Globus pallidus (tissue), 1 donor: ENCODE results near the gene BMPR1B.

Source experiments
- DNase-seq: peaks from one replicate; pipeline ENCODE4 v3.0.0-alpha.2; 2015; ENCODE audit warnings: low spot score

The BMPR1B gene

GRCh38 chr4:95183656-95184408 is 426.1 kb downstream of the BMPR1B start:
- DNase-seq, result peak; percentile 51

DNA sequence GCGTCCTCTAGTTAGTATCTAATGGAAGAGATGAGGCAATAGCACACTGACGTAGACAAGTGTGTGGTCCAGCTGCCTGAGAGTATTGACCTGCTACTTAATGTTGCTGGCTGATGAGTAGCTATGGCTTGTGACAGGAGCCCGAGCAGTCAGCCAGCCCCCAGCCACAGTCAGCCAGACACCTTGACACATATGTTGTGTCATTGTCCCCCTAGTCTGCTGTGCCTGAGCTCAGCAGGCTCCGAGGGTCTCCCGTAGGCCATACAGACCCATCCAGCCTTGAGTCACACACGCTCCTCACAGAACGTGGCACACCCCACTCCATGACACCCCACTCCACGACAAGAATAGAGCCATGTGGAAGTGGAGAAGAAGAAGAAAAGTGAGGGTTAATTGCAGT is 428.9 kb downstream of the BMPR1B start:
- DNase-seq, result no peak

- no peak for DNase-seq
These were observed 431.1 kb downstream of the BMPR1B start for GRCh38 chr4:95188701-95189370.

DNA sequence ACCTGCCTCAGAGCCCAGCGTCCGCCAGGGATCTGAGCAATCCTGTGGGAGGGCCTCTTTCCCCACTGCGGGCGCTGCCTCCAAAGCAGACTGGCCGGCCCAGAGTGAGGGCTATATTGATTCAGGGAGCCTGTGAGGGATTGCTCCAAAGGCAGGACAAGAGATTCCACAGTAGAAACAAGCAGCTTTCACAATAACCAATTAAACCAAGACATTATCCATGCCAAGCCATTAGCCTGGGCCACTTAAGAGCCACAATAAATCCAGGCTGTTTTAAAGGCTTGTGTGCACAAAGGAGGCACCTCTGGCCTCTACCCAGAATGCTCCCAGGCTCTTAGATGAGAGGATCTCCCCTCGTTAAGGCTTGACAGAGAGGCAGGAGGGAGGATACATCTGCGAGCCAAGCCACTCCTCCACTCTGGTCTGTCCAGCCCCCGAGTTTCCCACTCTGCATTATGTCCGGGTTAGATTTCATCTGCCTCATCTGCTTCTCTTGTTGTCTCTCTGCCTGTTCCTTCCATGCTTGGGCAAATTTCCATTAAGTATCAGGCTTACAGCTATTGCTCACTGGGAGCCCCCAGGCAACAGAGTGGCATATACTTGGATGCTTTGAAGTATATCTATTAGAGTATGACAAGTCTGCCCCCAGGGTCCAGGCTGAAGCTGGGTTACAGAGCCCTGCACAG is 433.1 kb downstream of the BMPR1B start:
- DNase-seq, result peak; percentile 62

DNA sequence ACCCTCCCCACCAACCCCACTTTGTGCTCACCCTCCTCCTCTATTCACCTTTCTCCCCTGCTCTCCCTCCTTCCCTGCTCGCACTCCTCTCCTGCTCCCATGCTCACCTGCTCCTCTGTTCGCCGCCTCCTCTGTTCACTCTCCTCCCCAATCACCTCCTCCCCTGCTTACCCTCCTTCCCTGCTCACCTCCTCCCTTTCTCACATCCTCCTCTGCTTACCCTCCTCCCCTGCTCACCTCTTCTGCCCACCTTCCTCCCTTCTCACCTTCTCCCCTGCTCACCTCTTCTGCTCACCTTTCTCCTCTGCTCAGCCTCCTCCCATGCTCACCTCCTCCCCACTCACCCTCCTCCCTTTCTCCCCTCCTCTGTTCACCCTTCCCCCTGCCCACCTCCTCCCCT is 433.8 kb downstream of the BMPR1B start:
- DNase-seq, result no peak

DNA sequence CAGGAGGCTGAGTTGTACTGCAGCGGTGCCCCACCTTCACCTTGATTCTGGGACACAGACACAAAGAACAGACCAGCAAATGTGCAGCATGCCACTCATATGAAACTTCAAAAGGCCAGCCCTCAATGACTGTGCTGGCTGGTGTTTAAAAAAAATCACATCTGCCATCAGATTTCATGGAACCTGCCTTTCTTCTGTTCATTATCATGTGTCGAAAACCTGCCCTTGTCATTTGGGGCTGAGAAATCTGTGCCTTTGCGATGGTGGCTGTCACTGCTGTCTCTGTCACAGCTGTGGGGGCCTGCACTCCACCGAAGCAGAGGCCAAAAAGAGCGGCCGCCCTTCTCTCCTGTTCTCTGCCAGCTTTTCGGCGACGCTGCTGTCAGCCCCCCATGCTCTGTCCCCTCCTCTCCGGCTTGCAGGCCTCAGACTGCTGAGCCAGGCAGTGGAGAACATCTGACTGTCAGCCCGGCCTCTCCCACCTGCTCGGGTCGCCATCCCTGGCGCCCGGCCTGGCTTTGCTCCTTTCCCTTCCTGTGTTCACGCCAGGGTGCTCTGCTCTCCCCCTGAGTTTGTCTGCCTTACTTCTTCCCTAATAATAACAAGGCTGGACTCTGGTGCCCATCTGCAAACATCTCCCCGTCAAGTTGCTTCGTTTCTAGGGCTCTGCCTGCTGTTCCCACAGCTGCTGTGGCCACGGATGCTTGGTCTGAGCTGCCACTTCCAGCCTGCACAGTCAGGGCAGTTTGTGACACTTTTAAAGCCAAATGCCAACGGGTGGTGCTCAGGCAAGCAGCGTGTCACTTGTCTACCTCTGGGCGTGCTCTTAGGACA is 435.9 kb downstream of the BMPR1B start:
- peak; percentile 64 for DNase-seq

GRCh38 chr4:95197353-95197752 is 439.6 kb downstream of the BMPR1B start:
- no peak for DNase-seq

DNA sequence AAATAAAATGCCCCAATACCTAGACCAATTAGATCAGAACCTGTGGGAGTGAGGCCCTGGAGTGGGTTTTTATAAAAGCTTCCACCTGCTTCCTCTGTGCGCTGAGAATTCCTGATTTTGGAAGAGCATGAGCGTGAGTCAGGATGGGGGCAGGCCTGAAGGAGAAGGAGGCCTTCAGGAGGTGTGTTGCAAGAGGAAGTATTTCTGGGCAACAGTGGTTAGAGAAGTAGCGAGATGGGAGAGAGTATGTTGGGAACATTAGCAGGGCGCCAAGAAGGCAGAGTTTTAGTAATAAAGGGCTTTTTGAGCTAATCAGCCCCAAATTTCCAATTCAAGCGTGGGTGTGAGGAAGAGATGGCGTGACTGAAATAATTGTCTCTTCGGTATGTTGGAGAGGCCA is 441.2 kb downstream of the BMPR1B start:
- DNase-seq, result no peak

- DNase-seq, result no peak
These were observed 446.6 kb downstream of the BMPR1B start for GRCh38 chr4:95204267-95204844.

DNA sequence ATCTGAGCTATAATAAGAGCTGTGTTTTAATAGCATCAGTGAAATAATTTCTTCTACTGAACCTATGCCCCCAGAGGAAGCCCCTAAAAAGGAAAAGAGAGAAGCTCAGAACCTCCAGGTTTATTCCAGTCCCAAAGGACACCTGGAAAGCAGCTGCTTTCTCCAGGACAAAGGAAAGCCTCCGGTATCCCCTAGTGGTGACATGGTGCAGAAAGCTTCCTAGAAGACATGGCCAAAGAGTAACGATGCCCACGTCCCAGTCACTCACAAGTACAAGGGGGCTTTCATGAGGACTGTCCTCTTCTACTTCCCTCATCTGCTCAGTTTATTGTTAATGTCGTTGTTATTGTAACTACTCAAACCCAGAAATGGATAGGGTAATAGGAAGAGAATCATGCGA is 447.1 kb downstream of the BMPR1B start:
- DNase-seq, result peak; percentile 70
